Measurements from ENCODE around the gene APPL1. TPM values are rescaled to one million over a fixed set of nuclear protein-coding genes. Genes with fewer than 3 reads are reported as not detected.

Gene APPL1
- total RNA-seq, 1 experiment from 2014 or later = 35.4 TPM

GRCh38 chr3:57261929-57262328 lies 34.4 kb downstream of the APPL1 start:
- H3K27ac Mint-ChIP-seq (ENCODE audit: low read depth, unreplicated experiment) = no peak overlapping the region
- no peak for TF ChIP-seq CTCF (IDR thresholded peaks at IDR 0.05; ENCODE audit: unreplicated experiment)
- no peak overlapping the region for H3K4me3 Mint-ChIP-seq (ENCODE audit: unreplicated experiment)
- peaks cover 88% of the 10 kb centered on the region for H3K36me3 Mint-ChIP-seq (ENCODE audit: insufficient read depth, unreplicated experiment)
- ChIA-PET CTCF (interaction anchor here (0.6 kb wide), 2 partner anchors 266 to 308 kb away, joined by 3 read pairs; no protein-coding TSS in a partner anchor), POLR2A (no interaction called here)
- intact Hi-C loops (cut with micrococcal nuclease) = no loop called here
- DNase-seq (ENCODE audit: unreplicated experiment) = no peak
- no TSS peak for BruUV-seq (replicated peaks)
- H3K9me3 Mint-ChIP-seq (ENCODE audit: unreplicated experiment) = peaks cover 15% of the 10 kb centered on the region
- no peaks in the 10 kb centered on the region for H3K4me1 Mint-ChIP-seq (ENCODE audit: insufficient read depth, unreplicated experiment)
- H3K27me3 Mint-ChIP-seq (ENCODE audit: insufficient read depth, unreplicated experiment) = no peaks in the 10 kb centered on the region

DNA sequence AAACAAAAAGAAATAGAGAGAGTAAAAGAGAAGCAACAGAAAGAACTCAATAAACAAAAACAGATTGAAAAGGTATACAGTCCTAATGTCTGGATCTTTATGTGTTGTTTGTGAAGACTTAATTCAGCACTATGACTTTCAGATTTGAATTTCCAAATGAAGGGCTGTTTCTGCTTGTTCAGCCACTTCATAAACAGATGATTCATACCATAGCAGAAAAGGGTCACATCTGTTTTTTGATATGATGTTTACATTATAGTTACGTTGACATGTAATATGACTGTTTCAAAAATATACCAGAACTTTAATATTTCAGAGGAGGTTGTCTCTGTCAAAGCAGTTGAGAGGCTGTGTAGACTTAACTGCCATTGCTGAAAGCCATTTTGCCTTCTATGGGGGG lies 40.9 kb downstream of the APPL1 start:
- Mint-ChIP-seq H3K27ac (ENCODE audit: low read depth, unreplicated experiment) (no peak overlapping the region), H3K9me3 (ENCODE audit: unreplicated experiment) (peaks cover 15% of the 10 kb centered on the region), H3K4me3 (ENCODE audit: unreplicated experiment) (no peak overlapping the region), H3K36me3 (ENCODE audit: insufficient read depth, unreplicated experiment) (peaks cover 90% of the 10 kb centered on the region), H3K27me3 (ENCODE audit: insufficient read depth, unreplicated experiment) (no peaks in the 10 kb centered on the region), H3K4me1 (ENCODE audit: insufficient read depth, unreplicated experiment) (no peaks in the 10 kb centered on the region)
- no TSS peak for BruUV-seq (replicated peaks)
- no peak for TF ChIP-seq CTCF (IDR thresholded peaks at IDR 0.05; ENCODE audit: unreplicated experiment)
- POLR2A ChIA-PET = no interaction called here
- CTCF ChIA-PET = interaction anchor here (0.6 to 1.7 kb wide), 2 partner anchors 99 to 591 kb away, joined by 3 to 4 read pairs; no protein-coding TSS in a partner anchor
- intact Hi-C loops (cut with micrococcal nuclease) = no loop called here
- DNase-seq (ENCODE audit: unreplicated experiment) = no peak

- ChIA-PET CTCF (interaction anchor here (0.6 to 1.1 kb wide), 2 partner anchors 9 to 459 kb away, joined by 3 read pairs; no protein-coding TSS in a partner anchor), POLR2A (interaction anchor here (1.2 kb wide), 1 partner anchor 16 kb away, joined by 3 read pairs; no protein-coding TSS in a partner anchor)
- no peak for TF ChIP-seq CTCF (IDR thresholded peaks at IDR 0.05; ENCODE audit: unreplicated experiment)
- intact Hi-C loops (cut with micrococcal nuclease) = no loop called here
- Mint-ChIP-seq H3K27ac (ENCODE audit: low read depth, unreplicated experiment) (no peak overlapping the region), H3K4me3 (ENCODE audit: unreplicated experiment) (no peak overlapping the region), H3K36me3 (ENCODE audit: insufficient read depth, unreplicated experiment) (peaks cover 40% of the 10 kb centered on the region), H3K4me1 (ENCODE audit: insufficient read depth, unreplicated experiment) (no peaks in the 10 kb centered on the region), H3K9me3 (ENCODE audit: unreplicated experiment) (no peaks in the 10 kb centered on the region), H3K27me3 (ENCODE audit: insufficient read depth, unreplicated experiment) (no peaks in the 10 kb centered on the region)
- DNase-seq (ENCODE audit: unreplicated experiment) = no peak
- no TSS peak for BruUV-seq (replicated peaks)
Measured at GRCh38 chr3:57274845-57275244, 47.3 kb downstream of the APPL1 start.

DNA sequence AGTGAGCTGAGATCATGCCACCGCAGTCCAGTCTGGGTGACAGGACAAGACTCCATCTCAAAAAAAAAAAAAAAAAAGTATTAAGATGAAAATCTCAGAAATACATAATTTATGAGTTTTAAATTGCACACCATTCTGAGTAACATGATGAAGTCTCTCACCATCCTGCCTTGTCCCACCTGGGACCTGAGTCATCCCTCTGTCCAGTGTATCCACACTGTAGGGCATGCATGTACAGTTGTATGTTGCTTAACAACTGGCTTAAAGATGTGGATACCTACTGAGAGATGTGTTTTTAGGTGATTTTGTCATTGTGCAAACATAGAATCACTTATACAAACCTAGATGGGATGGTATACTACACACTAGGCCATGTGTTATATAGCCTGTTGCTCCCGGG lies 47.9 kb downstream of the APPL1 start:
- POLR2A ChIA-PET = no interaction called here
- no TSS peak for BruUV-seq (replicated peaks)
- no peaks in the 10 kb centered on the region for H3K27me3 Mint-ChIP-seq (ENCODE audit: insufficient read depth, unreplicated experiment)
- intact Hi-C loops (cut with micrococcal nuclease) = no loop called here
- no peak overlapping the region for H3K4me3 Mint-ChIP-seq (ENCODE audit: unreplicated experiment)
- CTCF ChIA-PET = interaction anchor here (0.6 to 1.1 kb wide), 2 partner anchors 8 to 458 kb away, joined by 3 read pairs; no protein-coding TSS in a partner anchor
- TF ChIP-seq CTCF (IDR thresholded peaks at IDR 0.05; ENCODE audit: unreplicated experiment) = no peak
- peaks cover 35% of the 10 kb centered on the region for H3K36me3 Mint-ChIP-seq (ENCODE audit: insufficient read depth, unreplicated experiment)
- DNase-seq (ENCODE audit: unreplicated experiment) = no peak
- H3K9me3 Mint-ChIP-seq (ENCODE audit: unreplicated experiment) = no peaks in the 10 kb centered on the region
- H3K27ac Mint-ChIP-seq (ENCODE audit: low read depth, unreplicated experiment) = no peak overlapping the region
- no peaks in the 10 kb centered on the region for H3K4me1 Mint-ChIP-seq (ENCODE audit: insufficient read depth, unreplicated experiment)
